GM12878 (cell line): ENCODE measurements around the gene USP38. TPM values are rescaled to one million over a fixed set of nuclear protein-coding genes. Genes with fewer than 3 reads are reported as not detected.

Experiments used
- ATAC-seq: fragments of 200-7000 bp; cut with Tn5 transposase; 3 replicates; pipeline ENCODE4 v1.9.1; 2020; ENCODE audit warnings: mild to moderate bottlenecking, moderate library complexity
- BruUV-seq: library from RNA; stranded (reverse); fragments of 400-500 nt; replicated peaks from 2 replicates; lab custom pipeline; 2021; lab: Mats Ljungman, UMichigan
- CTCF ChIA-PET: fragments of 300-600 bp; sonication (Branson Sonifier 250); formaldehyde crosslinking; extraction: SDS; loops from one replicate; lab custom pipeline; 2021; ENCODE audit warnings: inconsistent platforms; lab: Yijun Ruan, JAX
- POLR2A ChIA-PET: fragments of 350-600 bp; formaldehyde crosslinking; extraction: SDS; loops from one replicate; lab custom pipeline; 2021; ENCODE audit warnings: inconsistent platforms; lab: Charles Lee
- RAD21 ChIA-PET: fragments of 300-600 bp; sonication (Branson Sonifier 250); formaldehyde crosslinking; loops from one replicate; lab custom pipeline; 2023; ENCODE audit warnings: antibody characterized with exemption; ENCODE audit not compliant: unreplicated experiment; lab: Charles Lee
- SMC1A ChIA-PET: fragments of 300-600 bp; sonication (Branson Sonifier 250); formaldehyde crosslinking; loops from one replicate; lab custom pipeline; 2023; ENCODE audit not compliant: unreplicated experiment, uncharacterized antibody; lab: Charles Lee
- DNase-seq: peaks from one replicate; pipeline ENCODE4 v3.0.0-alpha.2; 2011; ENCODE audit warnings: low read depth, low spot score
- FAIRE-seq: peaks from 3 replicates; lab custom pipeline; 2011; peaks lifted over from hg19 to GRCh38; lab: Jason Lieb, UNC
- H2AFZ ChIP-seq: 2 replicates; pipeline ENCODE4 v1.6.0; 2011; ENCODE audit warnings: low read depth, low read length, control low read depth; ENCODE audit not compliant: control insufficient read depth
- H3K27ac ChIP-seq: 2 replicates; pipeline ENCODE4 v1.5.1; 2011; ENCODE audit warnings: control low read depth; ENCODE audit not compliant: control insufficient read depth, insufficient read depth
- H3K27me3 ChIP-seq, 2 experiments: replicated peaks in 1 of 2; 2 replicates each; pipeline versions ENCODE4 v1.6.0 to v1.6.1; 2011; ENCODE audit warnings: low read length in 1 of 2; ENCODE audit not compliant: control insufficient read depth in 2 of 2, insufficient read depth in 2 of 2
- H3K36me3 ChIP-seq, 2 experiments: 2 replicates each; pipeline ENCODE4 v1.5.1; 2011; ENCODE audit warnings: low read length in 1 of 2; ENCODE audit not compliant: control insufficient read depth in 2 of 2, insufficient read depth in 2 of 2
- H3K4me1 ChIP-seq: 2 replicates; pipeline ENCODE4 v1.6.1; 2011; ENCODE audit warnings: mild to moderate bottlenecking, low read length, moderate library complexity, mixed read lengths; ENCODE audit not compliant: control insufficient read depth, insufficient read depth
- H3K4me2 ChIP-seq: 2 replicates; pipeline ENCODE4 v1.6.0; 2011; ENCODE audit warnings: control low read depth; ENCODE audit not compliant: control insufficient read depth, insufficient read depth
- H3K4me3 ChIP-seq: fragments of 200-600 bp; sonication (generic); 2 replicates; pipeline ENCODE4 v1.5.1; 2016
- H3K79me2 ChIP-seq: 2 replicates; pipeline ENCODE4 v1.6.0; 2011; ENCODE audit warnings: low read length; ENCODE audit not compliant: control insufficient read depth, insufficient read depth
- H3K9ac ChIP-seq: 2 replicates; pipeline ENCODE4 v1.8.0; 2011; ENCODE audit warnings: low read length, control low read depth, mixed read lengths; ENCODE audit not compliant: control insufficient read depth, insufficient read depth
- H3K9me3 ChIP-seq: replicated peaks from 3 replicates; pipeline ENCODE4 v1.5.1; 2011; ENCODE audit warnings: mild to moderate bottlenecking, low read length; ENCODE audit not compliant: control insufficient read depth, insufficient read depth
- H4K20me1 ChIP-seq: 2 replicates; pipeline ENCODE4 v1.6.0; 2011; ENCODE audit not compliant: control insufficient read depth, insufficient read depth
- E4F1 ChIP-seq: fragments of 450-650 bp; IDR thresholded peaks from 2 replicates; pipeline ENCODE4 v1.6.1; 2018; ENCODE audit warnings: borderline replicate concordance, mild to moderate bottlenecking; ENCODE audit not compliant: partially characterized antibody
- GABPA ChIP-seq: IDR thresholded peaks from 2 replicates; pipeline ENCODE4 v1.6.1; 2014; ENCODE audit warnings: antibody characterized with exemption, low read depth, mild to moderate bottlenecking, inconsistent platforms
- IRF5 ChIP-seq: fragments of 450-650 bp; IDR thresholded peaks from 2 replicates; pipeline ENCODE4 v1.6.1; 2017; ENCODE audit warnings: borderline replicate concordance
- NRF1 ChIP-seq: conservative IDR thresholded peaks from 2 replicates; pipeline ENCODE4 v1.6.1; 2011; ENCODE audit warnings: mild to moderate bottlenecking, low read depth, low read length, improper control_type of control experiment
- RAD21 ChIP-seq: IDR thresholded peaks from 2 replicates; pipeline ENCODE4 v1.6.1; 2011; ENCODE audit warnings: mild to moderate bottlenecking, low read depth, low read length, moderate library complexity; ENCODE audit not compliant: insufficient read depth
- RAD51 ChIP-seq: fragments of 450-650 bp; IDR thresholded peaks from 2 replicates; pipeline ENCODE4 v1.6.1; 2016; ENCODE audit warnings: moderate library complexity, mild to moderate bottlenecking, inconsistent platforms
- SPI1 ChIP-seq: IDR thresholded peaks from 2 replicates; pipeline ENCODE4 v1.6.1; 2011; ENCODE audit warnings: low read depth, mild to moderate bottlenecking, low read length, moderate library complexity, borderline replicate concordance; ENCODE audit not compliant: insufficient read depth
- WGBS: methylation state at CpG from one replicate; pipeline ENCODE4 v1.1.6; 2016; ENCODE audit warnings: low lambda C conversion rate; ENCODE audit not compliant: insufficient replicate concordance, insufficient coverage; ENCODE audit errors: missing lambda C conversion rate; 5-methylcytosine and 5-hydroxymethylcytosine counted together
- in situ Hi-C: fragments of 300-500 bp; cut with MboI; formaldehyde crosslinking; loops from 9 replicates; pipeline ENCODE4 v1.14.3; 2018; ENCODE audit warnings: mixed read lengths
- intact Hi-C: fragments of 100-400 bp; cut with micrococcal nuclease; formaldehyde crosslinking; loops from one replicate; pipeline ENCODE4 v1.14.2; 2022; ENCODE audit not compliant: unreplicated experiment
- polyA plus RNA-seq, 11 experiments: library from polyadenylated mRNA; depleted of rRNA in 4 of 11; unstranded in 6 of 11; stranded (reverse) in 5 of 11; fragments of >200 nt; fragmentation: Nextera tagmentation in 4 of 11; fragmentation: Illumina TruSeq in 1 of 11; extraction: Ambion mirVana in 4 of 11; extraction: Trizol in 1 of 11; gene quantifications; 1 replicate in 1 of 11; 2 replicates in 10 of 11; pipeline versions ENCODE4 v1.2.1 to v1.2.3, GENCODE V29; 2011 to 2016; ENCODE audit warnings: inconsistent platforms in 2 of 11, missing spikeins in 2 of 11, low read depth in 1 of 11
- total RNA-seq, 4 experiments: library from RNA; depleted of rRNA in 3 of 4; stranded (reverse); fragments of >200 nt in 3 of 4; fragmentation: Illumina TruSeq in 1 of 4; extraction: Trizol in 1 of 4; gene quantifications; 2 replicates each; pipeline versions ENCODE4 v1.2.1 to v1.2.3, GENCODE V29; 2013 to 2021

The USP38 gene
- total and polyA plus RNA-seq, 10 of the 15 experiments (the other 5 are each of a cell fraction or from before 2014, with no cell fraction given) = 4.4 to 19.0 (median 14.7) TPM

DNA sequence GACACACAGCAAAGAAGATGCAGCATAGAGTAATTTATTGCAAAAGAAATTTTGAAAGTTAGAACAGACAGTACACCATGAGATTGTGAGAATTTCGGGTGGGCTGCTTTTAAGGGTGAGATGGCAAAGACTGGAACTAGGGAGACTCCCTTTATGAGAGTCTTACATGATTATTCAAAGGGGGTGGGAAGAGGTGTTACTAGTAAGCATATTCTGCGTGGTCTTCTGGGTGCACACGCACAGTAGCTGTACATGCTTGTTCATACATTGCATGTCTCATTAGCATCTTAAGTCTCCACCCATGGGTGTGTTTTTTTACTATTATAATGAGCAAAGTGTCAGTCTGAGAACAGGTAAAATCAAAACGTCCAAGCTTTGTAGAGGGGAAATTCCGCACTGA, 49.4 kb upstream of the USP38 start (continued):
- TF ChIP-seq E4F1 = no peak
- TF ChIP-seq IRF5 = no peak
- TF ChIP-seq RAD21 = no peak

DNA sequence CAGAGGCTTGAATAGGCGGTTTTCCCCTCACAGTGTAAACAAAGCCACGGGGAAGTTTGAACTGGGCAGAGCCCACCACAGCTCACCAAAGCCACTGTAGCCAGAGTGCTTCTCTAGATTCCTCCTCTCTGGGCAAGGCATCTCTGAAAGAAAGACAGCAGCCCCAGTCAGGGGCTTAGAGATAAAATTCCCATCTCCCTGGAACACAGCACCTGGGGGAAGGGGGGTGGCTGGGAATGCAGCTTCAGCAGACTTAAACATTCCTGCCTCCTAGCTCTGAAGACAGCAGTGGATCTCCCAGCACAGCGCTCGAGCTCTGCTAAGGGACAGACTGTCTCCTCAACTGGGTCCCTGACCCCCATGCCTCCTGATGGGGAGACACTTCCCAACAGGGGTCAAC, 44.0 kb upstream of the USP38 start:
- DNase-seq (no peak), ATAC-seq (no peak), FAIRE-seq (no peak)
- no peak overlapping the region for H3K4me3 ChIP-seq
- ChIA-PET POLR2A (interaction anchor here (0.6 kb wide), 1 partner anchor 1071 kb away, joined by 3 read pairs; no protein-coding TSS in a partner anchor), CTCF (no interaction called here), RAD21 (no interaction called here), SMC1A (interaction anchor here (1.4 kb wide), 1 partner anchor 119 kb away, joined by 3 read pairs; no protein-coding TSS in a partner anchor)
- TF ChIP-seq RAD51 = no peak
- TF ChIP-seq GABPA = no peak
- no peak for TF ChIP-seq SPI1
- TF ChIP-seq NRF1 = no peak
- no peaks in the 10 kb centered on the region for H3K27me3 ChIP-seq
- no TSS peak for BruUV-seq
- no peak overlapping the region for H3K27ac ChIP-seq
- intact Hi-C loops (no loop called here), in situ Hi-C loops (no loop called here)
- WGBS = 52% methylated on average over 4 of the region's 4 CpGs
- H3K4me2 ChIP-seq = no peak overlapping the region
- H3K36me3 ChIP-seq = no peaks in the 10 kb centered on the region
- no peaks in the 10 kb centered on the region for H3K9me3 ChIP-seq
- no peaks in the 10 kb centered on the region for H3K79me2 ChIP-seq
- no peaks in the 10 kb centered on the region for H4K20me1 ChIP-seq
- H3K9ac ChIP-seq = no peak overlapping the region
- H2AFZ ChIP-seq = no peak overlapping the region
- H3K4me1 ChIP-seq = no peaks in the 10 kb centered on the region
